HG03064 (cell line): Measurements from ENCODE around the gene ANKRD62.
"Not testable (repeated sequence)": the region's sequence is repeated elsewhere in the genome, so short reads cannot be mapped to it uniquely, and the experiment has no call there.

ENCODE experiments used
- ATAC-seq: cut with Tn5 transposase; IDR thresholded peaks from one replicate; pipeline ENCODE4 v1.9.1; 2021; ENCODE audit warnings: low read depth; ENCODE audit not compliant: unreplicated experiment

The ANKRD62 gene

DNA sequence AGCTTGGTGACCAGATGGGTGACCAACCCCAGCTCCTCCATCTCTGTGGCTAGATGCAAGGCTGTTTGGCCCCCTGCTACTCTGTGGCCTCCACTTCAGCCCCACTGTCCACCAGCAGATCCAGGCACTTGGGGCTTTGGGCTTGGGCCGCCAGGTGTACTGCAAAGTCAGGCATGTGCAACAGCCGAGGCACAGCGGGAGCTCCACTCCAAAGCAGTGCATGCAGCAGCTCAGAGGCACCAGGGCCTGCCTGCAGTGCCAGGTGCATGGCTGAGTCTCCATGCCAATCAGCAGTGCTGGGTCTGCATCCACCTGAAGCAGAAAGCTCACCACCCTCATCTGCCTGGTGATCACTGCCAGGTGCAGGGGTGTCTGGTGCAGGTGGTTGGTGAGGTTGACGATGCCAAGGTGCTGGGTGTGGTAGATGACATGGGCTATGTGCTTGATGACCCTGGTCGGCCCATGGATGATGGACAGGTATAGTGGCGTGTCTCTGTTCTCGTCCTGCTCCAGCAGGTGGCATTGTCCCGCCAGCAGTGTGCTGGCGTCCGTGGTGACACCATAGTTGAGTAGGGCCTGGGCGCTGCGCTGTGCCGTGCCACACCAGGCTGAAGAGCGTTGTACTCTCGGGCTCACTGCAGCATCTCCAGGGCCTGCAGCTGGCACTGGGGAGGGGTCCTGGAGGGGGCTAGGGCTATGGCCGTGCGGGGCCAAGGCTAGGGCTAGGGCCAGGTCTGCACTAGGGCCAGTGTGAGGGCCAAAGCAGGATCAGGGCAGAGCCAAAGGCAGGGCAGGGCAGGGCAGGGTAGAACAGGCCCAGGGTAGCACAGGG lies 1.0 kb upstream of the ANKRD62 start:
- ATAC-seq, result no peak

DNA sequence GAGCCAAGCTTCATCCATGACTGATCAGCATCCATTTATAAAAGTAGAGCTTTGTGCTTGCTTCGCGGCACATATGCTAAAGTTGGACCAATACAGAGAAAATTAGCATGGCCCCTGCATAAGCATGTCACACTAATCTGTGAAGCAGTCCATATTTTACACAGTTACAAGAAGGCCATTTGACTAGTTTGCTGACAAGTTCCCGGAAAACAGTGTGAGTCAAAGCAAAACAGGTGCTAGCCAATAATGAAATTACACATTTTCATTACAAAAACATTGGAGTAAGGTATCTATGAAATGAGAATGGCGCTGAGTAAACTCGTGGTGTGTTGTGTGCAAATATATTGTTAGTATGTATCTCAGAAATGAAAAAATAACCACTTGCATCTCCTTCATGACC lies 4.7 kb downstream of the ANKRD62 start:
- no peak for ATAC-seq

DNA sequence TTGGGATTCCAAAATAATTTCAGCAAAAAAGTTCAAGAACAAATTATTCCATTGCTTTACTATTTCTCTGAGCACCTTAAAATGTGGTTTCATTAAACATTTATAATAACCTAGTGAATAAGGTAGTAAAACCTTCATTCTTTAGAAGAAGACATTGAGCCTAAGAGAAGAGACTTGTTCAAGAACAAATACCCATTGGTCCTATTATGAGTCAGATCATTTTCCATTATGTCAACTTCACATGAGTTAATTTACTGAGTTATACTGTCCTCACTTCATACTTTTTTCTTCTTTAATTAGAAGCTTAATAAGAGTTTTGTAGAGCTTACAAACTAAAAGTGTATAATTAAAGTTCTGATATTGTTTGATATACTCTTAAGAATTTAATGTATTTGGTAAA lies 5.5 kb downstream of the ANKRD62 start:
- no peak for ATAC-seq

DNA sequence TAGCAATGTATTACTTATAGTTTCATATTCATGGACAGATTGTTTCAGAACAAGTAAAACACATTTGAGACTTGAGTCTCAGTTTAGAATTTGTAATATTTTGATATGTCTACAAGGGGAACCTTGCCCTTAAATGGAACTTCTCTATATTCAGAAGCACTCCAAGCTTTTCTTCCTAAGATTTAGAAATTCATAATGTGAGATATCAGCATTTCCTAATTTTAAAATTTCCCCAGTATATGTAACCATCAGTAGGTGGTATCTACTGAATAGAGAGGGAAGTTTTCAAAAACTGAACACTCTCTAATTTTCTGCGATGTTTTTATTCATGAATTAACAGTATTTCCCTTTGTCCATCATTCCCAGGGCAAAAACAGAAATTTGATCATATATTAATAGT lies 7.6 kb downstream of the ANKRD62 start:
- ATAC-seq, result no peak

DNA sequence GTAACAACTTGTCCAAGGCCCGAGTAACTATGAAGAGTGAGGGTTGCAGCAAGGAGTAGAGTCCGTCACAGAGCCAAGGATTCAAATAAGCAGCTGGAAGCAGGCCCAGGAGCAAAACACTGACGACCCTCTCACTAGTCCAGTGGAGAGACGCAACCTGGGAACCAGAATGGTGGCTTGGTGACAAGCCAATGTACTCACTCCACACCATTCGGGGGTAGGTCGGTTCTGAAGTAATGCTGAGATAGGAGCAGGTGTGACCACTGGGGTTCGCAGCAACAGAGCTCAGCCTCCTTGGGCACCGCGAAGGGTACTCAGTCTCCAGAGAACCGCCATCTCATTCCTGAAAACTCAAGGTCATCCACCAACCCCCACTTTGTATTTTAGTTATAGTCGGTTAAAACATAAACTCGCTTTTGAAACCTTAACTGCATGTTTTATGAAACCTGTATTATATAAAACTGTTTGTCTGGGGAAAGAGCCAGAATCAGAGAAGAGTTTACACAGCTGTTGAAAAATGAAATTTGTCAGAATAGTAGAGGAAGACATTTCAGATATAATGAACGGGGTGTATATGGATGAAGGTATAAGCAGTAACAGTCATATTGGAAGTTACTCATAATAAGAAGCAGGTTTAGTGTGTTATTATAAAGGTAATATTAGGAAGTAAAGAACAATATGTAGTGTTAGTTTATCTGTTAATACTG lies 8.6 kb downstream of the ANKRD62 start:
- ATAC-seq, result no peak

DNA sequence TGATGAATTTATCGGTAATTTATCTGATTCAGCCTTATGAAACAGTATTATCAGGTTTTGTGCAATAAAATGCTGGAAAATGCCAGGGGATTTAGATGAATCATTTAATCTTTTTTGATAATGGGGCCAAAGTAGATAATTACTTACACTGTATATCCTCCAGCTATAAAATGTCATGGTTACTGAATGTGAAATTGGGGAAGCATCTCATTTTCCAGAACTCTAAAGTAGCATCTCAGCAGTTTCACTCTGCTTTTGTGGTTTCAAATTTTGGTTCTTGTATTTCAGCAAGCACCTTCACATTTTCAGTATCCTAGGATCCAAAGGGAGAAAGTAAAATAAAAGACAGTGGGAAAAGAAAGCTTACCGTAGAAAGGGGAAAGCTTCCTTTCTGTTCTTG lies 12.8 kb downstream of the ANKRD62 start:
- ATAC-seq, result no peak

DNA sequence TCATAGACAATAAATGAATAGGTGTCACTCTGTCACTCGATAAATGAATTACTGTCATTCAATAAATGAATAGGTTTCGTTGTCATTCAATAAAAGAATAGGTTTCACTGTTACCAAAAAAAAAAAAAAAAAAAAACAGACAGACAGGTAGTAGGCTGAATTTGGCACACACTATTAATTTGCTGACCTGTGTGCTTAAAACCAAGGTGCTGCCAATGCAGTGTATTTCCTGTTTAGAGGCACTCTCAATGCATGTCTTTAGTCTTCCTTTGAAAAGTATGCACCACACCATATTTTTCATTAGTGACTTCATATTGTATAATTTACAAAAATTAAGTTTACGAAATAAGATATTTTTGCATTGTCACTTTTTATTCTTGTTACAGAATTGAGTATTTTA lies 16.2 kb downstream of the ANKRD62 start:
- no peak for ATAC-seq

DNA sequence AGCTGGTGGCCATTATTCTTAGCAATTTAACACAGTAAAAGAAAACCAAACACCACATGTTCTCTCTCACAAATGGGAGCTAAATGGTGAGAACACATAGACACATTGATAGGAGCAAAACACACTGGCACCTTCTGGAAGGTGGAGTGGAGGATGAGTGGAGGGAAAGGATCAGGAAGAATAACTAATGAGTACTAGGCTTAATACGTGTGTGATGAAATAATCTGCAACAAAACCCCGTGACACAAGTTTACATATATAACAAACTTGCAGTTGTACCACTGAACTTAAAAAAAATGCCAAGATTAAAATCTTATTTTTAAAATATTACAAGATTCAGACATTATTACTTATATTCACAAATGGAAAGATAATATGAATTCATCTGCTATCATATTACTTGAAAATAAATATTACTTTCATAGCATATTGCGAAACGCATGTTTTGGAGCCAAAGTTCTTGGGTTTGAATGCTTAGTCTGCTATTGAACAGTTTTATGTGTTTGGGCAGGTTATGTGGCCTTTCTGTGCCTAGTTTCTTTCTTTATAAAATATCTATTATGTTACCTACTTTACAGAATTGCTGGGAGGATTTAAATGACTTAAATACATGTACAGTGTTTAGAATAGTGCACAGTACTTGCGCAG lies 20.5 kb downstream of the ANKRD62 start:
- ATAC-seq, result no peak

DNA sequence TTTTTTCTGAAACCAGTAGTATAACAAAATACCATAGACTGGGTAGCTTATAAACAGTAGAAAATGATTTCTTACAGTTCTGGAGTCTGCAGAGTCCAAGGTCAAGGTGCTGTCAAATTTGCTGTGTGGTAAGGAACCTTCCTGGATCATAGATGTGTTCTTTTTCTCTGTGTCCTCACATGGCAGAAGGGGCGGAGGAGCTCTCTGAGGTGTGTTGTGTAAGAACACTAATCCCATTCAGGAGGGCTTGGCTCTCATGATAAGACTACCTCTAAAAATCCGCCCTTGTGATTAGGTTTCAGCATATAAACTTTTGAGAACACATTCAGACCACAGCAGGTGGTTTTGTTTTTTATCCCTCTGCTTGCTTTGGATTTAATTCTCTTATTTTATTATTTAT lies 25.7 kb downstream of the ANKRD62 start:
- ATAC-seq, result no peak

DNA sequence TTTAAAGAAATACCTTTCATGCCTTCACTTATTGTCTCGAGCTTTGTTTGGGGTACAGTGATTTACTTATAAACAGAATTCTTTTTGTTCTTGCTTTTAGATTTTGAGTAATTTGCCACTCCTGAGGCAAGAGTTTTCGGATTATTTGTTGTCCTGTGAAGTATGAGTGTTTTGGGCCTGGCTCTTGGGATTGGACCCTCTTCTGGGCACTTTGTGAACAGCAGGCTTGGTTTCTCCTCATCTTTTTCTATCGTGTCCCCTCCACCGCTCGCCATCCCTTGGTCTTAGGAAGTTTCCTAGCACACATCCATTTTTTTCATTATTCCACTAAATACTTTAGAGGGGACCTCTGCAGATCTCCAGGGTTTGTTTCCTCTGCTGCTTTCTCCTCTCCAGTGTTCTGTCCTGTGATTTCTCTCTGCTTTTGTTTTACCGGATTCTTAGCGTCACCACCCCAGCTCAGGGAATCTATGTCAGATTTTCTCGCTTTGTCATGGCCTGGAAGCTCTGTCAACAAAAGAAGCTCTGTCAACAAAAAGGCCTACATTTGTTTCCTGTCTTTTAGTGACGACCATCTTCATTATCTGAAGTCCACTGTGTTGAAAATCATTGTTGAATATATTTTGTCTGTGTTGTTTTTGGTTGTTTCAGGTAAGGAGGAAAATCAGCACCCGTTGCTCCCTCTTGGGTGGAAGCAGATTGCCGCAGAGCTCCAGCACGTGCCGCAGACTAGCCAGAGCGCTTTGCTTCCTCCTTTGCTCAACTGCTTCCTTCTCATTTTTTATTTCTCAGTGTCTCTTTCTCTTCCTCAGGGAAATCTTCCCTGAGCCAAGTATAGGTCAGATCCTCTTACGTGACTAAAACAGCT lies 27.8 kb downstream of the ANKRD62 start:
- ATAC-seq, result no peak

DNA sequence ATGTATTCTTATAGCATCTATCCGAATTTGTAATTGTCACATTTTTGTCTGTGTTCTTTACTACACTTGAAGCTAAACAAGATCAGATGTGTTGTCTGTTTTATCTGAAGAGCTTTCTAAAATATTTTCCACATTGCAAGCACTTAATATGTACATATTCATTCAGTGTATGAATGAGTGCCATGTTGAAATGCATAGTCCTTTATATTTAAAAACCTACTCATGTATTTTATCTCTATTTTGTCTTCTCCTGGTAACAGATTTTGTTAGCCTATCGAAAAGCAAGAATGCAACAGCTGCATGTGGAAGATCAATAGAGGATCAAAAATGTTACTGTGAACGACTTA lies 28.4 kb downstream of the ANKRD62 start:
- not testable (repeated sequence) for ATAC-seq

DNA sequence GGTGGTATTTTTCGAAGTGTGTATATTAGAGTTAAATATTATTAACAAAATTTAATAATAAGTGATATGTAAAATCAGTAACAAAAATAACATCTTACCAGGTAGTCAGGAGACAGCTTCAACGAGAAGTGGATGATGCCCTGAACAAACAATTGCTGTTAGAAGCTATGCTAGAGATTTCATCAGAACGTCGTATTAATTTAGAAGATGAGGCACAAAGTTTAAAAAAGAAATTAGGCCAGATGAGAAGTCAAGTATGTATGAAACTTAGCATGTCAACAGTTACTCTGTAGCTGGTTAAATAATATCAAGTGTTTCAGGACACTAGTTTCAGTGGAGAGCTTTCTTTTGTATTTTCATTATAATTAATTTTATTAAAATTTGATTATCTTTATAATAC lies 34.0 kb downstream of the ANKRD62 start:
- ATAC-seq, result not testable (repeated sequence)

DNA sequence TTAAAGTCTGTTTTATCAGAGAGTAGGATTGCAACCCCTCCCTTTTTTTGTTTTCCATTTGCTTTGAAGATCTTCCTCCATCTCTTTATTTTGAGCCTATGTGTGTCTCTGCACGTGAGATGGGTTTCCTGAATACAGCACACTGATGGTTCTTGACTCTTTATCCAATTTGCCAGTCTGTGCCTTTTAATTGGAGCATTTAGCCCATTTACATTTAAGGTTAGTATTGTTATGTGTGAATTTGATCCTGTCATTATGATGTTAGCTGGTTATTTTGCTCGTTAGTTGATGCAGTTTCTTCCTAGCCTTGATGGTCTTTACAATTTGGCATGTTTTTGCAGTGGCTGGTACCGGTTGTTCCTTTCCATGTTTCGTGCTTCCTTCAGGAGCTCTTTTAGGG lies 45.2 kb downstream of the ANKRD62 start:
- ATAC-seq, result not testable (repeated sequence)

DNA sequence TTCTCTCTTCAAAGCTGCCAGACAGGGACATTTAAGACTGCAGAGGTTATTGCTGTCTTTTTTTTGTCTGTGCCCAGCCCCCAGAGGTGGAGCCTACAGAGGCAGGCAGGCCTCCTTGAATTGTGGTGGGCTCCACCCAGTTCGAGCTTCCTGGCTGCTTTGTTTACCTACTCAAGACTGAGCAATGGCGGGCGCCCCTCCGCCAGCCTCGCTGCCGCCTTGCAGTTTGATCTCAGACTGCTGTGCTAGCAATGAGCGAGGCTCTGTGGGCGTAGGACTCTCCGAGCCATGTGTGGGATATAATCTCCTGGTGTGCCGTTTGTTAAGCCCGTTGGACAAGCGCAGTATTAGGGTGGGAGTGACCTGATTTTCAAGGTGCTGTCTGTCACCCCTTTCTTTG lies 47.2 kb downstream of the ANKRD62 start:
- not testable (repeated sequence) for ATAC-seq

DNA sequence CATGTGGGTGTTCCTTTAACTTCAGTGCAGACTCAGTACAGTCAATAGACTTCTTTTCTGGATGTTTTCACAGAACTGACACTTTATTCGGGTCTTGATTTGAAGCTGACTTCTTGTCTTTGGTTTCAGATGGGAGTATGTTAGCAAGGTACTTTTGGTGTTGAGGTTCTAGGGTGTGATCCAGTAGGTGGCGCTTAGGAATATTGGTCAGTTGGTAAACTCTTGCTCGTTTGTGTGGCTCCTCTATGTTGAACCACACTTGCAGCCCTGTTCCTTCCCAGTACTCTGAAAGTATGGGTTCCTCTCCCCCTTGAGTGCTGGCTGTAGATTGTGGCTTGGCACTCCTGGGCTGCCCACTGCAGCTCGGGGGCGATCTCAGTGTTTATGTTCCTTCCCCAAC lies 48.1 kb downstream of the ANKRD62 start:
- not testable (repeated sequence) for ATAC-seq

DNA sequence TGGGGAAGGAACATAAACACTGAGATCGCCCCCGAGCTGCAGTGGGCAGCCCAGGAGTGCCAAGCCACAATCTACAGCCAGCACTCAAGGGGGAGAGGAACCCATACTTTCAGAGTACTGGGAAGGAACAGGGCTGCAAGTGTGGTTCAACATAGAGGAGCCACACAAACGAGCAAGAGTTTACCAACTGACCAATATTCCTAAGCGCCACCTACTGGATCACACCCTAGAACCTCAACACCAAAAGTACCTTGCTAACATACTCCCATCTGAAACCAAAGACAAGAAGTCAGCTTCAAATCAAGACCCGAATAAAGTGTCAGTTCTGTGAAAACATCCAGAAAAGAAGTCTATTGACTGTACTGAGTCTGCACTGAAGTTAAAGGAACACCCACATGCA lies 55.8 kb downstream of the ANKRD62 start:
- ATAC-seq, result not testable (repeated sequence)

DNA sequence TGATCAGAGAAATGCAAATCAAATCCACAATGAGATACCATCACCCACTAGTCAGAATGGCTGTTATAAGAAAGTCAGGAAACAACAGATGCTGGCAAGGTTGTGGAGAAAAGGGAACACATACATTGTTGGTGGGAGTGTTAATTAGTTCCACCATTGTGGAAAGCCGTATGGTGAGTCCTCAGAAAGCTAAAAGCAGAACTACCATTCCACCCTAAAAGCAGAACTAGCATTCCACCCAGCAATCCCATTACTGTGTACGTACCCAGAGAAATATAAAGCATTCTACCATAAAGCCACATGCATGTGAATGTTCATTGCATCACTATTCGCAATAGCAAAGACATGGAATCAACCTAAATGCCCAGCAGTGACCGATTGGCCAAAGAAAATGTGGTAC lies 60.7 kb downstream of the ANKRD62 start:
- ATAC-seq, result no peak

DNA sequence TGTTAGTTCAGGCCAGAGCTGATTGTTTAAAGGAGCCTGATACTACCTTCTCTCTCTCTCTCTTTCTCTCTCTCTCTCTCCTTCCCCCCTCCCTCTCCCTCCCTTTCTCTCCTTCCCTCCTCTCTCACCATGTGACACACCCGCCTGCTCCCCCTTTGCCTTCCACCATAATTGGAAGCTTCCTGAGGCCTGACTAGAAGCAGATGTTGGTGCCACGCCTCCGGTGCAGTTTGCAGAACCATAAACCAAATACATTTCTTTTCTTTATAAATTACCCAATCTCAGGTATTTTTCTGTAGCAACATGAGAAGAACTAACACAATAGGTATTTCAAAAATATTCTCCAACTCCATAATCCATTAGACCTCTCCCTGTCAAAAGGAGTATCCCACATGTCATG lies 62.4 kb downstream of the ANKRD62 start:
- ATAC-seq, result no peak

DNA sequence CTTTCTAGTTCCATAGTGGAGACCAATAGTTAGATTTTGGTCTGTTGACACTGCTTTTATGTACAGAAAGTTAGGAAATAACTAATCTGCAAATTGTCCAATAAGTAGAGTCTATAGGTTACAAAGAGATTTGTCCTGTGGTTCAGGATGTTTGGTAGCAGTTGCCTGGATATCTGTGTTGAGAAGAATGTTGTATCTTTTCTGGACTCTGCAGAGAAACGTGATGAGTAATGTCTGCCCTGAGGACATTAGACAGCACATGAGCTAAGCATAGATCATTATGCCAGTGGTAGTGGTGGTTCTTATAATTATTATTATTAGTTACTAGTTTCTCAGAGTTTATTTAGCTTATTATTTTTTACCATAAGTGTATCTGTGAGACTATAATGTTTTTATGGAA lies 65.8 kb downstream of the ANKRD62 start:
- no peak for ATAC-seq

DNA sequence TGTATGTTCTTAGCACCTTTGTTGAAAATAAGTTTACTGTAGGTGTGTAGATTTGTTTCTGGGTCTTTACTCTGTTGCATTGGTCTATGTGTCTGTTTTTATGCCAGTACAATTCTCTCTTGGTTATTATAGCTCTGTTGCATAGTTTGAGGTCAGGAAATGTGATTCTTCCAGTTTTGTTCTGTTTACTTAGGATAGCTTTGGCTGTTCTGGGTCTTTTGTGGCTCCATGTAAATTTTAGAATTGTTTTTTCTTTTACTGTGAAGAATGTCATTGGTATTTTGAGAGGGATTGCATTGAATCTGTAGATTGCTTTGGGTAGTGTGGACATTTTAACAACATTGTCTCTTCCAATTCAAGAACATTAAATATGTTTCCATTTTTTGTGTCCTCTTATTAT lies 69.1 kb downstream of the ANKRD62 start:
- no peak for ATAC-seq
